Thyroid gland (tissue), 4 donors: ENCODE results near the gene INPP5B.

Experiments used
- CTCF ChIP-seq, 6 experiments: fragments of 200-600 bp in 3 of 6; fragments of 450-650 bp in 3 of 6; sonication (generic) in 3 of 6; IDR thresholded peaks; one replicate each; pipeline ENCODE4 v1.5.1; 2016 to 2019; ENCODE audit warnings: antibody characterized with exemption in 6 of 6, mild to moderate bottlenecking in 2 of 6, inconsistent platforms in 1 of 6, moderate library complexity in 1 of 6
- POLR2A ChIP-seq, 2 donors: fragments of 450-650 bp; IDR thresholded peaks; one replicate each; pipeline ENCODE4 v1.6.1; 2017; ENCODE audit warnings: antibody characterized with exemption in 2 of 2, mild to moderate bottlenecking in 2 of 2, moderate library complexity in 1 of 2

- TF ChIP-seq POLR2A (IDR thresholded peaks at IDR 0.05): no peak
- no peak for TF ChIP-seq CTCF (IDR thresholded peaks at IDR 0.05)
Measured at GRCh38 chr1:37987679-37988078, 40.8 kb upstream of the INPP5B start.
